Skeletal muscle tissue (tissue), 4 donors: Measurements from ENCODE around the gene GALNT12. TPM values are rescaled to one million over a fixed set of nuclear protein-coding genes. Genes with fewer than 3 reads are reported as not detected.

Experiments used
- H3K27ac ChIP-seq: one replicate; pipeline ENCODE4 v1.7.0; 2013; ENCODE audit warnings: mild to moderate bottlenecking, low read depth, low read length, inconsistent platforms
- H3K27me3 ChIP-seq, 3 donors: one replicate each; pipeline ENCODE4 v1.7.0; 2013; ENCODE audit warnings: low read length in 3 of 3; ENCODE audit not compliant: control insufficient read depth in 3 of 3, insufficient read depth in 3 of 3
- H3K36me3 ChIP-seq, 3 donors: one replicate each; pipeline ENCODE4 v1.7.0; 2013; ENCODE audit warnings: low read length in 3 of 3; ENCODE audit not compliant: control insufficient read depth in 3 of 3, insufficient read depth in 3 of 3
- H3K4me1 ChIP-seq, 3 donors: one replicate each; pipeline ENCODE4 v1.7.0; 2013; ENCODE audit warnings: low read length in 3 of 3, mild to moderate bottlenecking in 3 of 3; ENCODE audit not compliant: control insufficient read depth in 3 of 3, insufficient read depth in 3 of 3
- H3K4me3 ChIP-seq, 3 donors: one replicate each; pipeline ENCODE4 v1.7.0; 2013; ENCODE audit warnings: low read length in 3 of 3
- H3K9ac ChIP-seq, 3 donors: one replicate each; pipeline ENCODE4 v1.7.0; 2013; ENCODE audit warnings: low read length in 3 of 3, mild to moderate bottlenecking in 3 of 3, moderate library complexity in 2 of 3, low read depth in 1 of 3
- H3K9me3 ChIP-seq, 3 donors: one replicate each; pipeline ENCODE4 v1.7.0; 2013; ENCODE audit warnings: low read length in 3 of 3; ENCODE audit not compliant: control insufficient read depth in 3 of 3
- total RNA-seq: library from RNA; depleted of rRNA; stranded (reverse); fragments of >200 nt; gene quantifications from one replicate; pipeline ENCODE4 v1.2.3, GENCODE V29; 2014
- donor health status: Osteomylitis.

Gene GALNT12
- total RNA-seq, 1 donor from 2014 or later = 1.6 TPM

- Histone ChIP-seq H3K4me3 (no peak overlapping the region), H3K9me3 (no peaks in the 10 kb centered on the region), H3K9ac (no peak overlapping the region), H3K27me3 (peaks cover 9 to 23% (median 15%) of the 10 kb centered on the region in 3 donors), H3K4me1 (peaks cover 10 to 16% (median 10%) of the 10 kb centered on the region in 3 donors), H3K27ac (no peak overlapping the region), H3K36me3 (no peaks in the 10 kb centered on the region)
Measured at GRCh38 chr9:98811051-98811650, 3.7 kb downstream of the GALNT12 start.

GRCh38 chr9:98815391-98815951 is 8.0 kb downstream of the GALNT12 start:
- Histone ChIP-seq H3K9me3 (peaks cover 0 to 3% (median 0%) of the 10 kb centered on the region in 3 donors), H3K4me1 (no peaks in the 10 kb centered on the region), H3K9ac (no peak overlapping the region), H3K27ac (no peak overlapping the region), H3K4me3 (no peak overlapping the region), H3K27me3 (peaks cover 0 to under 1% (median 0%) of the 10 kb centered on the region in 3 donors), H3K36me3 (peaks cover 0 to 2% (median 0%) of the 10 kb centered on the region in 3 donors)

- Histone ChIP-seq H3K27me3 (peaks cover 0 to 2% (median 0%) of the 10 kb centered on the region in 3 donors), H3K27ac (no peak overlapping the region), H3K36me3 (peaks cover 0 to 4% (median 2%) of the 10 kb centered on the region in 3 donors), H3K4me3 (no peak overlapping the region), H3K9me3 (peaks cover 0 to 3% (median 0%) of the 10 kb centered on the region in 3 donors), H3K4me1 (no peaks in the 10 kb centered on the region), H3K9ac (no peak overlapping the region)
Measured at GRCh38 chr9:98818764-98819163, 11.3 kb downstream of the GALNT12 start.

- peaks cover 0 to 4% (median 2%) of the 10 kb centered on the region in 3 donors for H3K36me3 ChIP-seq
- no peak overlapping the region for H3K9ac ChIP-seq
- no peak overlapping the region for H3K27ac ChIP-seq
- H3K4me1 ChIP-seq = no peaks in the 10 kb centered on the region
- peaks cover 0 to 4% (median 3%) of the 10 kb centered on the region in 3 donors for H3K9me3 ChIP-seq
- peaks cover 0 to 2% (median 0%) of the 10 kb centered on the region in 3 donors for H3K27me3 ChIP-seq
- no peak overlapping the region for H3K4me3 ChIP-seq
Measured at GRCh38 chr9:98819231-98819630, 11.8 kb downstream of the GALNT12 start.

- Histone ChIP-seq H3K27me3 (peaks cover 0 to 2% (median 0%) of the 10 kb centered on the region in 3 donors), H3K4me3 (no peak overlapping the region), H3K27ac (no peak overlapping the region), H3K36me3 (peaks cover 0 to 4% (median 2%) of the 10 kb centered on the region in 3 donors), H3K9me3 (peaks cover 0 to 6% (median 3%) of the 10 kb centered on the region in 3 donors), H3K4me1 (no peaks in the 10 kb centered on the region), H3K9ac (no peak overlapping the region)
Measured at GRCh38 chr9:98821831-98822230, 14.4 kb downstream of the GALNT12 start.

- Histone ChIP-seq H3K4me1 (no peaks in the 10 kb centered on the region), H3K36me3 (peaks cover 0 to 4% (median 2%) of the 10 kb centered on the region in 3 donors)
Measured at GRCh38 chr9:98822661-98823060, 15.2 kb downstream of the GALNT12 start.

GRCh38 chr9:98823666-98824334 is 16.3 kb downstream of the GALNT12 start:
- no peak overlapping the region for H3K27ac ChIP-seq

More at GRCh38 chr9:98822661-98823060, 15.2 kb downstream of the GALNT12 start:
- peaks cover 0 to 2% (median 0%) of the 10 kb centered on the region in 3 donors for H3K27me3 ChIP-seq
- no peak overlapping the region for H3K9ac ChIP-seq
- no peak overlapping the region for H3K27ac ChIP-seq
- no peak overlapping the region for H3K4me3 ChIP-seq
- peaks cover 0 to 6% (median 3%) of the 10 kb centered on the region in 3 donors for H3K9me3 ChIP-seq

GRCh38 chr9:98825414-98825813 is 17.9 kb downstream of the GALNT12 start:
- H3K4me1 ChIP-seq = no peaks in the 10 kb centered on the region
- H3K4me3 ChIP-seq = no peak overlapping the region
- H3K27me3 ChIP-seq = peaks cover 0 to 2% (median 0%) of the 10 kb centered on the region in 3 donors
- peaks cover 0 to 6% (median 0%) of the 10 kb centered on the region in 3 donors for H3K9me3 ChIP-seq
- H3K36me3 ChIP-seq = peaks cover 0 to 4% (median 0%) of the 10 kb centered on the region in 3 donors
- no peak overlapping the region for H3K27ac ChIP-seq
- H3K9ac ChIP-seq = no peak overlapping the region

More at GRCh38 chr9:98823666-98824334, 16.3 kb downstream of the GALNT12 start:
- H3K9ac ChIP-seq = no peak overlapping the region
- H3K4me3 ChIP-seq = no peak overlapping the region
- H3K4me1 ChIP-seq = no peaks in the 10 kb centered on the region
- peaks cover 0 to 2% (median 0%) of the 10 kb centered on the region in 3 donors for H3K27me3 ChIP-seq
- peaks cover 0 to 6% (median 2%) of the 10 kb centered on the region in 3 donors for H3K9me3 ChIP-seq
- H3K36me3 ChIP-seq = peaks cover 0 to 4% (median 2%) of the 10 kb centered on the region in 3 donors

GRCh38 chr9:98826716-98827115 is 19.2 kb downstream of the GALNT12 start:
- Histone ChIP-seq H3K9me3 (peaks cover 0 to 6% (median 0%) of the 10 kb centered on the region in 3 donors), H3K4me1 (no peaks in the 10 kb centered on the region), H3K36me3 (peaks cover 0 to 4% (median 0%) of the 10 kb centered on the region in 3 donors), H3K27me3 (peaks cover 0 to 2% (median 0%) of the 10 kb centered on the region in 3 donors), H3K4me3 (no peak overlapping the region), H3K27ac (no peak overlapping the region), H3K9ac (no peak overlapping the region)
